Measurements from ENCODE around the gene RTN1.

Gene RTN1

GRCh38 chr14:59595071-59595470 lies 275.5 kb downstream of the RTN1 start:
- no peak for TF ChIP-seq CTCF (IDR thresholded peaks at IDR 0.05; ENCODE audit: insufficient read depth, low read depth, low read length, missing control alignments)
- no peak overlapping the region for H3K4me3 ChIP-seq (ENCODE audit: low read length)
- no peak for DNase-seq (ENCODE audit: low read depth)

GRCh38 chr14:59591641-59592370 lies 278.8 kb downstream of the RTN1 start:
- no peak overlapping the region for H3K4me3 ChIP-seq (ENCODE audit: low read length)
- no peak for TF ChIP-seq CTCF (IDR thresholded peaks at IDR 0.05; ENCODE audit: insufficient read depth, low read depth, low read length, missing control alignments)
- DNase-seq (ENCODE audit: low read depth), result no peak

GRCh38 chr14:59588101-59588500 lies 282.5 kb downstream of the RTN1 start:
- no peak for DNase-seq (ENCODE audit: low read depth)
- TF ChIP-seq CTCF (IDR thresholded peaks at IDR 0.05; ENCODE audit: insufficient read depth, low read depth, low read length, missing control alignments), result no peak
- no peak overlapping the region for H3K4me3 ChIP-seq (ENCODE audit: low read length)

- TF ChIP-seq CTCF (IDR thresholded peaks at IDR 0.05; ENCODE audit: insufficient read depth, low read depth, low read length, missing control alignments), result no peak
- H3K4me3 ChIP-seq (ENCODE audit: low read length), result no peak overlapping the region
- peak; percentile 60 for DNase-seq (ENCODE audit: low read depth)
These were observed 284.6 kb downstream of the RTN1 start for GRCh38 chr14:59585891-59586554.

GRCh38 chr14:59583755-59584154 lies 286.8 kb downstream of the RTN1 start:
- H3K4me3 ChIP-seq (ENCODE audit: low read length), result no peak overlapping the region
- DNase-seq (ENCODE audit: low read depth), result peak; percentile 6
- no peak for TF ChIP-seq CTCF (IDR thresholded peaks at IDR 0.05; ENCODE audit: insufficient read depth, low read depth, low read length, missing control alignments)

- no peak for TF ChIP-seq CTCF (IDR thresholded peaks at IDR 0.05; ENCODE audit: insufficient read depth, low read depth, low read length, missing control alignments)
- no peak overlapping the region for H3K4me3 ChIP-seq (ENCODE audit: low read length)
- no peak for DNase-seq (ENCODE audit: low read depth)
These were observed 287.6 kb downstream of the RTN1 start for GRCh38 chr14:59582845-59583509.

All from epithelial cell of esophagus (primary cell).